Astrocyte (in vitro differentiated cells and primary cell): ENCODE measurements around the gene DCLK1.

Source experiments
- EZH2 ChIP-seq: IDR thresholded peaks from 2 replicates; pipeline ENCODE4 v1.6.1; 2012; ENCODE audit warnings: mild to moderate bottlenecking, low read length, inconsistent platforms; ENCODE audit not compliant: insufficient read depth
- TF ChIP-seq, protein P1 (sequence below): IDR thresholded peaks from 2 replicates; pipeline ENCODE4 v1.5.1; 2011; ENCODE audit warnings: low read depth, mild to moderate bottlenecking, inconsistent platforms, low read length, moderate library complexity; ENCODE audit not compliant: insufficient read depth

DNA sequence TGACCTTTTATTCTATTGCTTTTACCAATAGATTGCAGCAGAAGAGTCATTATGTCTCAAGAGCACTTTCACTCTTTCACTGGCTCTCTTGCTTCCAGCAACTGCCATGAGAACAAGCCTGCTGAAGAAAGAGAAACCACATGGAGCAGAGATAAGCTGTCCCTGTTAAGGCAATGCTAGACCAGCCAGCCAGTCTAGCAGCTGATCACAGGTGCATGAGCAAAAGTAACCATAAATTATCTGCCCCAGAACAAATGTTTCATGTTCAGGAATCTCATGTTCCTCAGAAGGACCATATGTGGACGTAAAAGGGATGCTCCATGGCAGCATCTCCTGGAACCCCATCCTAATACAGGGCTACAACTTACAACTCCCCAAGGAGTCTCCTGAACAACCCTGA, 20.4 kb upstream of the DCLK1 start:
- TF ChIP-seq, protein P1, sequence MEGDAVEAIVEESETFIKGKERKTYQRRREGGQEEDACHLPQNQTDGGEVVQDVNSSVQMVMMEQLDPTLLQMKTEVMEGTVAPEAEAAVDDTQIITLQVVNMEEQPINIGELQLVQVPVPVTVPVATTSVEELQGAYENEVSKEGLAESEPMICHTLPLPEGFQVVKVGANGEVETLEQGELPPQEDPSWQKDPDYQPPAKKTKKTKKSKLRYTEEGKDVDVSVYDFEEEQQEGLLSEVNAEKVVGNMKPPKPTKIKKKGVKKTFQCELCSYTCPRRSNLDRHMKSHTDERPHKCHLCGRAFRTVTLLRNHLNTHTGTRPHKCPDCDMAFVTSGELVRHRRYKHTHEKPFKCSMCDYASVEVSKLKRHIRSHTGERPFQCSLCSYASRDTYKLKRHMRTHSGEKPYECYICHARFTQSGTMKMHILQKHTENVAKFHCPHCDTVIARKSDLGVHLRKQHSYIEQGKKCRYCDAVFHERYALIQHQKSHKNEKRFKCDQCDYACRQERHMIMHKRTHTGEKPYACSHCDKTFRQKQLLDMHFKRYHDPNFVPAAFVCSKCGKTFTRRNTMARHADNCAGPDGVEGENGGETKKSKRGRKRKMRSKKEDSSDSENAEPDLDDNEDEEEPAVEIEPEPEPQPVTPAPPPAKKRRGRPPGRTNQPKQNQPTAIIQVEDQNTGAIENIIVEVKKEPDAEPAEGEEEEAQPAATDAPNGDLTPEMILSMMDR, result no peak
- no peak for TF ChIP-seq EZH2
